Hepatocyte (in vitro differentiated cells): ENCODE measurements around the gene CRYAA. TPM values are rescaled to one million over a fixed set of nuclear protein-coding genes. Genes with fewer than 3 reads are reported as not detected.

ENCODE experiments used
- DNase-seq: peaks from one replicate; pipeline ENCODE4 v3.0.0-alpha.2; 2016; ENCODE audit warnings: low spot score
- H2AFZ ChIP-seq: fragments of 200-600 bp; sonication (generic); 2 replicates; pipeline ENCODE4 v1.6.0; 2016; ENCODE audit warnings: antibody characterized with exemption, mild to moderate bottlenecking
- H3K27ac ChIP-seq: fragments of 200-600 bp; sonication (generic); 2 replicates; pipeline ENCODE4 v1.5.1; 2016; ENCODE audit warnings: mild to moderate bottlenecking
- H3K27me3 ChIP-seq: fragments of 200-600 bp; sonication (generic); 2 replicates; pipeline ENCODE4 v1.6.1; 2016
- H3K36me3 ChIP-seq: fragments of 200-600 bp; sonication (generic); replicated peaks from 2 replicates; pipeline ENCODE4 v1.5.1; 2016; ENCODE audit warnings: low read depth; ENCODE audit not compliant: insufficient read depth
- H3K4me1 ChIP-seq: fragments of 200-600 bp; sonication (generic); 2 replicates; pipeline ENCODE4 v1.5.1; 2016; ENCODE audit warnings: mild to moderate bottlenecking, moderate library complexity; ENCODE audit not compliant: insufficient read depth
- H3K4me2 ChIP-seq: fragments of 200-600 bp; sonication (generic); 2 replicates; pipeline ENCODE4 v1.6.0; 2016
- H3K4me3 ChIP-seq: fragments of 200-600 bp; sonication (generic); 2 replicates; pipeline ENCODE4 v1.5.1; 2016; ENCODE audit warnings: mild to moderate bottlenecking
- H3K79me2 ChIP-seq: fragments of 200-600 bp; sonication (generic); 2 replicates; pipeline ENCODE4 v1.6.0; 2017; ENCODE audit warnings: mild to moderate bottlenecking
- H3K9me2 ChIP-seq: fragments of 200-600 bp; sonication (generic); replicated peaks from 2 replicates; pipeline ENCODE4 v1.6.0; 2017; ENCODE audit warnings: mild to moderate bottlenecking; ENCODE audit not compliant: insufficient read depth
- H3K9me3 ChIP-seq: fragments of 200-600 bp; sonication (generic); 2 replicates; pipeline ENCODE4 v1.5.1; 2016; ENCODE audit warnings: low read depth, mild to moderate bottlenecking
- H4K20me1 ChIP-seq: fragments of 200-600 bp; sonication (generic); 2 replicates; pipeline ENCODE4 v1.6.0; 2016; ENCODE audit warnings: mild to moderate bottlenecking; ENCODE audit not compliant: insufficient read depth, poor library complexity, severe bottlenecking
- CTCF ChIP-seq: fragments of 200-600 bp; sonication (generic); IDR thresholded peaks from 2 replicates; pipeline ENCODE4 v1.5.1; 2016; ENCODE audit warnings: antibody characterized with exemption, mild to moderate bottlenecking; ENCODE audit not compliant: poor library complexity
- EZH2 ChIP-seq: fragments of 200-600 bp; sonication (generic); IDR thresholded peaks from 2 replicates; pipeline ENCODE4 v1.6.1; 2016; ENCODE audit warnings: antibody characterized with exemption, mild to moderate bottlenecking, borderline replicate concordance
- EZH2phosphoT487 ChIP-seq: fragments of 200-600 bp; sonication (generic); IDR thresholded peaks from one replicate; pipeline ENCODE4 v1.6.1; 2018; ENCODE audit warnings: antibody characterized with exemption, mild to moderate bottlenecking, low read depth, moderate library complexity; ENCODE audit not compliant: unreplicated experiment, severe bottlenecking
- WGBS: methylation state at CpG from one replicate; pipeline ENCODE4 v1.1.6; 2016; ENCODE audit warnings: low lambda C conversion rate; ENCODE audit errors: missing lambda C conversion rate; 5-methylcytosine and 5-hydroxymethylcytosine counted together
- polyA plus RNA-seq: library from polyadenylated mRNA; unstranded; fragments of >200 nt; fragmentation: Nextera tagmentation; extraction: Ambion mirVana; gene quantifications from 2 replicates; pipeline ENCODE4 v1.2.1, GENCODE V29; 2016
- total RNA-seq: library from RNA; depleted of rRNA; stranded (reverse); fragments of >200 nt; gene quantifications from 2 replicates; pipeline ENCODE4 v1.2.3, GENCODE V29; 2014

The CRYAA gene
- total and polyA plus RNA-seq, 2 experiments from 2014 or later = not detected

- Histone ChIP-seq H3K4me2 (no peak overlapping the region), H3K9me2 (no peaks in the 10 kb centered on the region), H4K20me1 (no peaks in the 10 kb centered on the region), H3K79me2 (no peaks in the 10 kb centered on the region), H3K27ac (no peak overlapping the region), H3K4me3 (no peak overlapping the region), H3K4me1 (no peaks in the 10 kb centered on the region), H3K27me3 (no peaks in the 10 kb centered on the region), H3K36me3 (no peaks in the 10 kb centered on the region), H2AFZ (no peak overlapping the region), H3K9me3 (no peaks in the 10 kb centered on the region)
- no peak for TF ChIP-seq EZH2phosphoT487
- no peak for TF ChIP-seq CTCF
- no peak for TF ChIP-seq EZH2
- DNase-seq = no peak
- WGBS = 100% methylated on average over 4 of the region's 4 CpGs
Measured at GRCh38 chr21:43187715-43188114, 18.9 kb downstream of the CRYAA start.

DNA sequence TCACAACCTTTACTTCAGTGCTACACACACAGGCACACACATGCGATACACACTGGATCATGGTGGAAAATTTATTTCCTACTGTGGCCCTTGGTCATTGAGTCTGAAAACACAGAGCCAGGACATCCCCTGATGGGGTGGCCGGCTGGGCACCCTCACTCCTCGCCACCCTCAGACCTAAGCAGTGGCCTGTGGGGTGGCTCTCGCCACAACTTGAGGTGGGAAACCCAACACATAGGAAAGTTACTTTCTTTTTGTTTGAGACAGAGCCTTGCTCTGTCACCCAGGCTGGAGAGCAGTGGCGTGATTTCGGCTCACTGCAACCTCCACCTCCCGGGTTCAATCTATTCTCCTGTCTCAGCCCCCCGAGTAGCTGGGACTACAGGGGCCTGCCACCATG, 19.4 kb downstream of the CRYAA start:
- TF ChIP-seq CTCF = no peak
- no peak for TF ChIP-seq EZH2phosphoT487
- TF ChIP-seq EZH2 = no peak
- Histone ChIP-seq H3K36me3 (no peaks in the 10 kb centered on the region), H3K4me3 (no peak overlapping the region), H3K9me2 (no peaks in the 10 kb centered on the region), H3K79me2 (no peaks in the 10 kb centered on the region), H3K4me2 (no peak overlapping the region), H3K27me3 (no peaks in the 10 kb centered on the region), H2AFZ (no peak overlapping the region), H4K20me1 (no peaks in the 10 kb centered on the region), H3K9me3 (no peaks in the 10 kb centered on the region), H3K4me1 (no peaks in the 10 kb centered on the region), H3K27ac (no peak overlapping the region)
- no peak for DNase-seq
- 96% methylated on average over 8 of the region's 8 CpGs for WGBS

- Histone ChIP-seq H4K20me1 (no peaks in the 10 kb centered on the region), H3K27ac (no peak overlapping the region), H3K4me3 (no peak overlapping the region), H3K4me2 (no peak overlapping the region), H3K9me2 (no peaks in the 10 kb centered on the region), H2AFZ (no peak overlapping the region), H3K4me1 (no peaks in the 10 kb centered on the region), H3K27me3 (no peaks in the 10 kb centered on the region), H3K36me3 (no peaks in the 10 kb centered on the region), H3K9me3 (no peaks in the 10 kb centered on the region), H3K79me2 (no peaks in the 10 kb centered on the region)
- DNase-seq = no peak
- WGBS = 86% methylated on average over 15 of the region's 15 CpGs
- TF ChIP-seq EZH2 (no peak), EZH2phosphoT487 (no peak), CTCF (no peak)
Measured at GRCh38 chr21:43188592-43189210, 19.9 kb downstream of the CRYAA start.
